NCI-H2107 (cell line): ENCODE data around the gene HABP4.

Experiments
- DNase-seq: peaks from one replicate; lab custom pipeline; 2025; lab: John Stamatoyannopoulos, UW

HABP4 gene

GRCh38 chr9:96449845-96450612 lies at the start of gene HABP4:
HABP4 (plus strand) TSS chr9:96450169; CDS start chr9:96450280, 111 bp downstream.
- DNase-seq: peak; percentile 73

GRCh38 chr9:96408409-96409280 lies 41.3 kb upstream of the HABP4 start:
- DNase-seq: no peak

- DNase-seq: no peak
Observed at GRCh38 chr9:96411129-96411838, 38.7 kb upstream of the HABP4 start.

- no peak for DNase-seq
Observed at GRCh38 chr9:96412174-96412913, 37.6 kb upstream of the HABP4 start.

- peak; percentile 10 for DNase-seq
Observed at GRCh38 chr9:96413302-96414221, 36.4 kb upstream of the HABP4 start.

- DNase-seq: peak; percentile 66
Observed at GRCh38 chr9:96417051-96417586, 32.9 kb upstream of the HABP4 start.

- no peak for DNase-seq
Observed at GRCh38 chr9:96417661-96418082, 32.3 kb upstream of the HABP4 start.

GRCh38 chr9:96418083-96418919 lies 31.7 kb upstream of the HABP4 start, which contains the start of gene ZNF367:
ZNF367 (minus strand) TSS chr9:96418370; CDS start chr9:96418032, 338 bp downstream.
- DNase-seq: peak; percentile 88

GRCh38 chr9:96418920-96419690 lies 30.9 kb upstream of the HABP4 start:
- DNase-seq: peak; percentile 10

GRCh38 chr9:96419691-96419969 lies 30.3 kb upstream of the HABP4 start:
- DNase-seq: no peak

GRCh38 chr9:96420468-96421219 lies 29.3 kb upstream of the HABP4 start:
- DNase-seq: no peak

GRCh38 chr9:96423322-96423984 lies 26.5 kb upstream of the HABP4 start:
- DNase-seq: no peak

GRCh38 chr9:96423985-96424336 lies 26.0 kb upstream of the HABP4 start:
- DNase-seq: no peak

- DNase-seq: no peak
Observed at GRCh38 chr9:96425500-96426169, 24.3 kb upstream of the HABP4 start.

- DNase-seq: no peak
Observed at GRCh38 chr9:96429732-96430131, 20.2 kb upstream of the HABP4 start.

GRCh38 chr9:96430377-96430776 lies 19.6 kb upstream of the HABP4 start:
- no peak for DNase-seq

GRCh38 chr9:96435345-96435744 lies 14.6 kb upstream of the HABP4 start:
- no peak for DNase-seq
